IPS-NIHi7 (cell line): Measurements from ENCODE around the gene PCK1.
"Not testable (repeated sequence)": the region's sequence is repeated elsewhere in the genome, so short reads cannot be mapped to it uniquely, and the experiment has no call there.

Source experiments
- DNase-seq: peaks from one replicate; pipeline ENCODE4 v3.0.0; 2012; ENCODE audit warnings: mixed read lengths; ENCODE audit errors: extremely low spot score

Gene PCK1

GRCh38 chr20:57560554-57561355, at the start of gene PCK1:
Gene PCK1 (plus strand): TSS chr20:57561110. CDS start chr20:57561412, 302 bp downstream.
- DNase-seq = no peak

- not testable (repeated sequence) for DNase-seq
Measured at GRCh38 chr20:57511709-57512108, 49.2 kb upstream of the PCK1 start.

- DNase-seq = no peak
Measured at GRCh38 chr20:57512432-57512831, 48.5 kb upstream of the PCK1 start.

- no peak for DNase-seq
Measured at GRCh38 chr20:57513199-57513598, 47.7 kb upstream of the PCK1 start.

GRCh38 chr20:57514273-57514751, 46.6 kb upstream of the PCK1 start:
- DNase-seq = peak; percentile 83

- DNase-seq = no peak
Measured at GRCh38 chr20:57517904-57518303, 43.0 kb upstream of the PCK1 start.

- DNase-seq = no peak
Measured at GRCh38 chr20:57522380-57523140, 38.4 kb upstream of the PCK1 start.

- no peak for DNase-seq
Measured at GRCh38 chr20:57523782-57524181, 37.1 kb upstream of the PCK1 start.

GRCh38 chr20:57524511-57525176, 36.3 kb upstream of the PCK1 start, which contains the start of gene CTCFL:
Gene CTCFL (minus strand): TSS chr20:57525140. CDS start chr20:57524205, 935 bp downstream.
- no peak for DNase-seq

- DNase-seq = no peak
Measured at GRCh38 chr20:57525328-57526086, 35.4 kb upstream of the PCK1 start.

- DNase-seq = peak; percentile 50
Measured at GRCh38 chr20:57526087-57526884, 34.6 kb upstream of the PCK1 start.

- no peak for DNase-seq
Measured at GRCh38 chr20:57526885-57527460, 33.9 kb upstream of the PCK1 start.

- no peak for DNase-seq
Measured at GRCh38 chr20:57527728-57528127, 33.2 kb upstream of the PCK1 start.

GRCh38 chr20:57528148-57528547, 32.8 kb upstream of the PCK1 start:
- no peak for DNase-seq

- DNase-seq = no peak
Measured at GRCh38 chr20:57529160-57529585, 31.7 kb upstream of the PCK1 start.

- no peak for DNase-seq
Measured at GRCh38 chr20:57529810-57530209, 31.1 kb upstream of the PCK1 start.

GRCh38 chr20:57530327-57530981, 30.5 kb upstream of the PCK1 start:
- no peak for DNase-seq

GRCh38 chr20:57532104-57532503, 28.8 kb upstream of the PCK1 start:
- DNase-seq = no peak

GRCh38 chr20:57535297-57535696, 25.6 kb upstream of the PCK1 start:
- no peak for DNase-seq
